ENCODE data around the gene PGAP3.

DNA sequence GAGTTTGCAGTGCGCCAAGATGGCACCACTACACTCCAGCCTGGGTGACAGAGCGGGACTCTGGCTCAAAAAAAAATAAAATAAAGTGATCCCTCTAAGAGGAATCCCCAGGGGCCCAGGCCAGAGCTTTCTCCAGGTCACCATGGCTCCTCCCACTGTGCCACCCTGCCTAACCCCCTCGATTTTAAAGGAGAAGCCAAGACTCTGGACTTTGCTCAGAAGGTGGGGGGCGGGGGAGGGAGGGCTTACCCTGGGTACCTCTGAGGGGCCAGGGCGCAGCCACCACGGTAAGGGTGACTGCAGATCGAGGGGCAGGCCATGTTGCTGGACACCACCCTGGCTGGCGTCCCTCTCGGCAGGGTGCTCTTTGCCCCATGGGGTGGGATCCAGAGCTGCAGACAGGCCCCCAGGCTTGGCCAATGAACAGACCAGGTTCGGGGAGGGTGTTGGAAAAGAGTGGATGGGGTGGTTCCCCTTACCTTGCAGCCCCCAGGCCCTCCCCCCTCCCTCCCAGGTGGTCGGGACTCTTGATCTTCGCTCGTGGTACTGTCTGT lies 49.4 kb upstream of the PGAP3 start:
- no peak for TF ChIP-seq ZNF423 (tag by site-specific recombination; IDR thresholded peaks at IDR 0.05)
- no peak for TF ChIP-seq ZNF335 (tag by site-specific recombination; conservative IDR thresholded peaks at IDR 0.05)
- TF ChIP-seq, protein P1, sequence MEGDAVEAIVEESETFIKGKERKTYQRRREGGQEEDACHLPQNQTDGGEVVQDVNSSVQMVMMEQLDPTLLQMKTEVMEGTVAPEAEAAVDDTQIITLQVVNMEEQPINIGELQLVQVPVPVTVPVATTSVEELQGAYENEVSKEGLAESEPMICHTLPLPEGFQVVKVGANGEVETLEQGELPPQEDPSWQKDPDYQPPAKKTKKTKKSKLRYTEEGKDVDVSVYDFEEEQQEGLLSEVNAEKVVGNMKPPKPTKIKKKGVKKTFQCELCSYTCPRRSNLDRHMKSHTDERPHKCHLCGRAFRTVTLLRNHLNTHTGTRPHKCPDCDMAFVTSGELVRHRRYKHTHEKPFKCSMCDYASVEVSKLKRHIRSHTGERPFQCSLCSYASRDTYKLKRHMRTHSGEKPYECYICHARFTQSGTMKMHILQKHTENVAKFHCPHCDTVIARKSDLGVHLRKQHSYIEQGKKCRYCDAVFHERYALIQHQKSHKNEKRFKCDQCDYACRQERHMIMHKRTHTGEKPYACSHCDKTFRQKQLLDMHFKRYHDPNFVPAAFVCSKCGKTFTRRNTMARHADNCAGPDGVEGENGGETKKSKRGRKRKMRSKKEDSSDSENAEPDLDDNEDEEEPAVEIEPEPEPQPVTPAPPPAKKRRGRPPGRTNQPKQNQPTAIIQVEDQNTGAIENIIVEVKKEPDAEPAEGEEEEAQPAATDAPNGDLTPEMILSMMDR (tag by site-specific recombination; IDR thresholded peaks at IDR 0.05), result no peak
- no peak for TF ChIP-seq ZNF239 (tag by site-specific recombination; IDR thresholded peaks at IDR 0.05)
- TF ChIP-seq, protein P2, sequence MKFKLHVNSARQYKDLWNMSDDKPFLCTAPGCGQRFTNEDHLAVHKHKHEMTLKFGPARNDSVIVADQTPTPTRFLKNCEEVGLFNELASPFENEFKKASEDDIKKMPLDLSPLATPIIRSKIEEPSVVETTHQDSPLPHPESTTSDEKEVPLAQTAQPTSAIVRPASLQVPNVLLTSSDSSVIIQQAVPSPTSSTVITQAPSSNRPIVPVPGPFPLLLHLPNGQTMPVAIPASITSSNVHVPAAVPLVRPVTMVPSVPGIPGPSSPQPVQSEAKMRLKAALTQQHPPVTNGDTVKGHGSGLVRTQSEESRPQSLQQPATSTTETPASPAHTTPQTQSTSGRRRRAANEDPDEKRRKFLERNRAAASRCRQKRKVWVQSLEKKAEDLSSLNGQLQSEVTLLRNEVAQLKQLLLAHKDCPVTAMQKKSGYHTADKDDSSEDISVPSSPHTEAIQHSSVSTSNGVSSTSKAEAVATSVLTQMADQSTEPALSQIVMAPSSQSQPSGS (tag by site-specific recombination; IDR thresholded peaks at IDR 0.05; ENCODE audit: low read depth), result no peak
- TF ChIP-seq ZNF391 (tag by site-specific recombination; IDR thresholded peaks at IDR 0.05; ENCODE audit: borderline replicate concordance, low read depth), result no peak
- TF ChIP-seq ZNF571 (tag by site-specific recombination; IDR thresholded peaks at IDR 0.05), result no peak
- no peak for TF ChIP-seq ZNF549 (tag by site-specific recombination; IDR thresholded peaks at IDR 0.05)
- no peak for TF ChIP-seq TCF7L2 (IDR thresholded peaks at IDR 0.05; ENCODE audit: borderline replicate concordance, low read depth, low read length)
- TF ChIP-seq ZNF24 (tag by site-specific recombination; IDR thresholded peaks at IDR 0.05), result no peak

Measured in HEK293 (cell line).